ENCODE measurements around the gene POGZ.

DNA sequence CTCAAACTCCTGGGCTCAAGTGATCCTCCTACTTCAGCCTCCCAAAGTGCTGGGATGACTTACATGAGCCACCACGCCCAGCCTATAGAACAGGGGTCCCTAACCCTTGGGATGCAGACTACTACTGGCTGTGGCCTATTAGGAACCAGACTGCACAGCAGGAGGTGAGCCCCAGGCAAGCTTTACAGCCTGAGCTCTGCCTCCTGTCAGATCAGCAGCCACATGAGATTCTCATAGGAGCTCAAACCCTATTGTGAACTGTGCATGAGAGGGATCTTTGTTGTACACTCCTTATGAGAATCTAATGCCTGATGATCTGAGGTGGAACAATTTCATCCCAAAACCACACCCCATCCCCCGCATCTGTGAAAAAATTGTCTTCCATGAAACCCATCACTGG is 73.3 kb downstream of the POGZ start:
- TF ChIP-seq, protein P1, sequence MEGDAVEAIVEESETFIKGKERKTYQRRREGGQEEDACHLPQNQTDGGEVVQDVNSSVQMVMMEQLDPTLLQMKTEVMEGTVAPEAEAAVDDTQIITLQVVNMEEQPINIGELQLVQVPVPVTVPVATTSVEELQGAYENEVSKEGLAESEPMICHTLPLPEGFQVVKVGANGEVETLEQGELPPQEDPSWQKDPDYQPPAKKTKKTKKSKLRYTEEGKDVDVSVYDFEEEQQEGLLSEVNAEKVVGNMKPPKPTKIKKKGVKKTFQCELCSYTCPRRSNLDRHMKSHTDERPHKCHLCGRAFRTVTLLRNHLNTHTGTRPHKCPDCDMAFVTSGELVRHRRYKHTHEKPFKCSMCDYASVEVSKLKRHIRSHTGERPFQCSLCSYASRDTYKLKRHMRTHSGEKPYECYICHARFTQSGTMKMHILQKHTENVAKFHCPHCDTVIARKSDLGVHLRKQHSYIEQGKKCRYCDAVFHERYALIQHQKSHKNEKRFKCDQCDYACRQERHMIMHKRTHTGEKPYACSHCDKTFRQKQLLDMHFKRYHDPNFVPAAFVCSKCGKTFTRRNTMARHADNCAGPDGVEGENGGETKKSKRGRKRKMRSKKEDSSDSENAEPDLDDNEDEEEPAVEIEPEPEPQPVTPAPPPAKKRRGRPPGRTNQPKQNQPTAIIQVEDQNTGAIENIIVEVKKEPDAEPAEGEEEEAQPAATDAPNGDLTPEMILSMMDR (IDR thresholded peaks at IDR 0.05) = no peak
- no peak for TF ChIP-seq POLR2A (IDR thresholded peaks at IDR 0.05)

All from esophagus squamous epithelium (tissue), 4 donors.